CD4-positive, alpha-beta T cell treated with Interferon gamma for 1 hour (primary cell): Measurements from ENCODE around the gene ZSCAN31.
"Not testable (repeated sequence)": the region's sequence is repeated elsewhere in the genome, so short reads cannot be mapped to it uniquely, and the experiment has no call there.

Experiments used
- DNase-seq: peaks from one replicate; pipeline ENCODE4 v3.0.0-alpha.2; 2020

ZSCAN31 gene

DNA sequence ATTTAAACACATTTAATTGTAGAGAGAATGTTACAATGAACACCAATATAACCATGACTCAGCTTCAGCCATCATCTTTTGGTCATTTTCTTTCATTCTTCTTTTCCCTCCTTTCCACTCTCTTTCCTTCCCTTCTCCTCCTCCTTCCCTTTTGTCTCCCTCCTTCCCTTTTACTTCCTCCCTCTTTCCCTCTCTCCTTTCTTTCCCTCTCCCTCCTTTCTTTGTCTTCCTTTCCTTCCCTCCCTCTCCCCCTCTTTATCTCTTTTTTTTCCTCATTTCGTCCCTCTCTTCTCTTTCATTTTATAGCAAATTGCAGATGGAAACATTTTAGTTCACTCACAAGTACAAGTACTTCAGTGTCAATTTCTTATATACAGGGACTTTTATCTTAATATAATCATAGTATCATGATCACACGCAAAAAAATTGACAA, 15.6 kb upstream of the ZSCAN31 start:
- DNase-seq, result no peak

DNA sequence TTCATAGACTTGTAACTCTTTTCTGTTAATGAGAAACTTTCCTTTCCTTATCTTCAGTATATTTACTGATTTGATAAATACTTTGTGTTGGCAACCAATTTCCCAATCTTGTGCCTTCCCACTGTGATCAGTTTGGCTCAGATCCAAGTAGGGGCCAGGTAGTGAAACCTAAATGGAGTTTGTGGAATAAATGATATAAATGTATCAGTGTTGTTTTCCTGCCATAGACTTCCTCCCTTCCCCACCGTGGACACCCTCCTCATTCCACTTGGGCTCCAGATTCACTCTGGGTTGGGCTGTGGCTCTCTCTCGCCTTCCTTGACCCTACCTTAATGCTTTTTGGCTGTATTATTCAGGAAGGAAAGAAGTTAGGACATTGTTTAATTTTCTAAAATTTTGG, 15.1 kb upstream of the ZSCAN31 start:
- no peak for DNase-seq

DNA sequence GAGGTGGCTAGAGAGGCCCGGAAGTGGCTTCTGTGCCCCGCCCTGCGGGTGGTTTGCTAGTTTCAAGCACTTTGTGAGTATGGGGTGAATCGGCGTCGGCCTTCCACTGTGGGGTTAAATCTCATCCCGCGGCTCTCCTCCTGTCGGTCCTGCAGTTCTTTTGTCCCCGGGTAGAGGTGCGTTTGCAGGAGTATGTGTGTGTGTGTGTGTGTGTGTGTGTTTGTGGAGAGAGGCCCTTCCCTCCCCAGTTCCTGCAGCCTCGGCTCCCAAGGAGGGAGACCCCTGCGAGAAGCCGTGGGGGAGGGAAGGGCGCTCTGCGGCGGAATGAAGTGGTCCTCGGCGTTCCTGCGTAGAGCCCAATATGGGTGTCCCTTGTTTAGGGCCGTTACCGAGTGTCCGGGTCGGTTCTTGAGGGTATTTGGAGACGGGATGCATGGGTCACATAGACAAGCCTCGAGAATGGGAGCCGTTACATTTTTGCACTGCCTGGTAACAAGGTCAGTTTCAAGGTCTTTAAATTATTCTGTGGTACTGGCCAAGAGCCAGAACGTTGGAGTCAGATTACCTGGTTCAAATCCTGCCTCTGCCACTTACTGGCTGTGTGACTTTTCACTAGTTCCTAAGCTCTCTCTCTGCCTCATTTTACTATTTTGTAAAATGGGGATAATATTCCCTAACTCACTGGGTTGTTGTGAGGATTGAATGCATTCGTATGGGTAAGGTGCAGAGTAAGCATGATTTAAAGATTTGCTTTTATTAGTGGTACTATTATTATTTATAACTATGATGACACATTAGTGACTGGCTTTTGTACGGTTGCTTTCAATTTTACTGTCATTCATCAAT, 14.2 kb upstream of the ZSCAN31 start, which contains the start of gene ZKSCAN3:
Gene ZKSCAN3, plus strand, starts transcription at position 56 of the 846 bp plus-strand sequence. CDS start 9,640 bp downstream, outside the sequence.
- peak; percentile 81 for DNase-seq

DNA sequence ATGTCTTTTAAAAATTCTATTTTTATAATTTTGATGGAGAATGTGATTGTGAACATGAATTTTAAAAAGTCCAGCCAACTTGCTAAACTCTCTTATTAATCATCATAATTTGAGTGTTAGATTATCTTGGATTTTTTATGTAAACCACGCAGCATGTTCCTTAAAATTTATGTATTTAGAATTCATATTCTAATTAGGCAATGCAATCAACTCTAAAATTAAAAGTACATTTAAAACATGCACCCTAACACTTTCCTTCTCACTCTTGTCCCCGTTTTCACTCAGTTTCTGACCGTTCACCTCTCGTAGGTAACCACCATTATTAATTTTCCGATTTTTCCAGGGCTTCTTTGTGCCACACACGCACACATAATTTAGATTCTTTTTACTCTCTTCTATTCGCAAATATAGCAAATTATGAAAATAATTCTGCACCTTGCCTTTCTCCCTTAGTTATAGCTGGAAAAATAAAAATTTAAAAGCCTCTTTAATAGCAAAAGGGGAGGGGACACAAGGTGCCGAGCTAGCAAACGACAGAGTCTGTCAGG, 13.5 kb upstream of the ZSCAN31 start:
- DNase-seq, result no peak

DNA sequence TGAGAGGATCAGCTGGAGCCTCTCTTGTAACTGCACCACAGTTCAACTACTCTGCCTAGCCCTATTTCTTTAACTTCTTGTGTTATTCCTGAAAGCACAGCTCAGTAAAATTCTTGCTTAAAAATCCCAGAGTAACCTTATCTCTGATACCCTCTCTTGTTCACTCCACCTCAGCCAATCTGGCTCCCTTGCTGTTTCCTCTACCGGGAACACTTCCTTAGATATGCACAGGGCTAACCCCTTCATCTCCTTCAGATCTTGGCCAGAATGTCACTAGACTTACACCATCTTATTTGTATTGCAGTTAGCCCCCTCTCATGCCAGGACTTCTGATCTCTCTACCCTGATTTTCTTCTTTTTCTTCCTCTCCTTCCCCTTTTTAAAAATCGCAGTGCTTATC, 11.2 kb upstream of the ZSCAN31 start:
- no peak for DNase-seq

DNA sequence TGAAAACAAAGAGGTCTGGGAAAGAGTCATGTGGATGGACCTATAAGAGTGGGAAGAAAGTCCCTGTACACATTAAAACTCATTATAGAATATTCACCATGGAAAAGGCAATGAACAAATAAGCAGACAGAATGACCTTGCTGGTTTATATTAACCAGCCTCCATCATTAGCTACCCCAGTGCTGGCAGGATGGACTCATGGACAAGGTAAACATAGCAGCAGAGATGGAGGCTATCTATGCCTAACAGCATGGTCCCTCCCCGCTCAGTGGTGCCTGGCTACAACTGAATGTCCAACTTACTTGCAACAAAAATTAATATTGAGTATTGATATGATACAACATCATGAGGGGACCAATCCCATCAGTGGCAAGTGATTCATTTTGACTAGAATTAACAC, 9.3 kb upstream of the ZSCAN31 start:
- no peak for DNase-seq

DNA sequence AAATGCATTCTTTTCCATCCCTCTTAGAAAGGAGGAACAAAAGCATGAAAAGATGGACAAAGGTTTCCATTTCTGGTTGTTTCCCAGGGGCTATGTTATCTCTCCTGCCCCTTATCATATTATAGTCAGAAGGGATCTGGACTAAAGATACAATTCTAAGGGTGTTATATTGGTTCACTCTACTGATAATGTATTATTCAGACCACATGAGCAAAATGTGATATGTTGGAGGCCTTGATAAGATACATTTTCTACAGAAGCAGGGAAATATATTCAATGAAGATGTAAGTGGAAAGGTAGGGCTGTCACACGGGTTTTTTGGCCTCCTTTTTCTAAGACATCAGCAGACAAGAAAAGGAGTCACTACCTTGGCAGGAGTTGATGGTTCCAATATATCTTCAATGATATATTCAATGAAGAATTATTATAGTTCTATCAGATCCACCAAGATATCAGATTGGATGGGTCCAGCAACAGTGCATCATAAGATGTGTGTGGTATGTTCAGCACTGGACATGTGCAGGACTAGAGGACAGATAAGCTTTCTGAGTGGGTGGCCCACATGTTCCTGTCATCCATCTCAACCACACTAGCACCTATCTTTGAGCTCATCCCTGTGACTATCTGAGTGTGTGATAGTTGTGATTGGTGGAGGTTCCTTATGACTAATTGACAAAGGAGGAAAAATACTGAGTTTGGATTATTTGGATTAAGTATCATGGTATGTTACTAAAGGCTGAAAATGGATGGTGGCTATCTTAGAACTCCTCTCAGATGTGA, 8.1 kb upstream of the ZSCAN31 start:
- DNase-seq, result no peak

DNA sequence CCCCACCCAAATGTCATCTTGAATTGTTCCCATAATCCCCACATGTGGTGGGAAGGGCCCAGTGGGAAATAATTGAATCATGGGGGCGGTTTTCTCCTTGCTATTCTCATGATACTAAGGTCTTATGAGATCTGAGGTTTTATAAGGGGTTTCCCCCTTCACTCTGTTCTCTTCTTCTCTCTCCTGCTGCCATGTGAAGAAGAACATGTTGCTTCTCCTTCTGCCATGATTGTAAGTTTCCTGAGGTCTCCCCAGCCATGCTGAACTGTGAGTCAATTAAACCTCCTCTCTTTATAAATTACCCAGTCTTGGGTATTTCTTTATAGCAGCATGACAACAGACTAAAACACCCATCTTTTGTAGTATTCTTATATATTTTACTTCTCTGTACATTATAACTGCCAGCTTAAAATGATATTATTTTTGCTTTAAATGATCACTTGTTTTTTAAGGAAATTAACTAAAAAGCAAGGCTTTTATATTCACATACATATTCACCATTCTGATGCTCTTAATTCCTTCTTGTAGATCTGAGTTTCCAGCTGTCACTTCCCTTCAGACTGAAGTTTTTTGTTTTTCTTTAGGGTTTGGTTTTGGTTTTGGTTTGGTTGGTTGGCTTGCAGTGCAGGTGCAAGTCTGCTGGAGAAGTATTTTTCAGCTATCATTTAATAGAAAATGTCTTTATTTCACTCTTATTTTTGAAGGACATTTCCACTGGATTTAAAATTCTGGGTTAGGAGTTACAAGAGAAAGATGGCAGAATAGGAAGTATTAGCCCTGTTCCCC, 4.6 kb upstream of the ZSCAN31 start:
- DNase-seq, result no peak

DNA sequence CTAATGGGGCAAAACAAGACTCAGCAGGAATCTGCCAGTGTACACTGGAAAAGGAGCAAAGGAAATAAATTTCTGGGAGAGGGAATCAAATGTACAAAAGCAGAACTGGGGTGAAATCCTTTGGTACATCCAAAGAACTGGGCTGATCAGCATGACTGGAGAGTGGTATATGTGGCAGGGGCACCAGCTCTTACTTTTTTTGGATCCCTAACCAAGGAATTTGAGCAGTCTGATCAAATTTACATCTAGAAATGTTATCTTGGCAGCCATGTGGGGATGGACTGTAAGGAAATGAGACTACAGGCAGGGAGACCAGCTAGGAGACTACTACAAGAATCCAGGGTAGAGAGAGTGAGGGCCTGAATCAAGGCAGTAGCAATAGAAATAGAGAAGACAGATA, 1.2 kb upstream of the ZSCAN31 start:
- DNase-seq, result no peak

DNA sequence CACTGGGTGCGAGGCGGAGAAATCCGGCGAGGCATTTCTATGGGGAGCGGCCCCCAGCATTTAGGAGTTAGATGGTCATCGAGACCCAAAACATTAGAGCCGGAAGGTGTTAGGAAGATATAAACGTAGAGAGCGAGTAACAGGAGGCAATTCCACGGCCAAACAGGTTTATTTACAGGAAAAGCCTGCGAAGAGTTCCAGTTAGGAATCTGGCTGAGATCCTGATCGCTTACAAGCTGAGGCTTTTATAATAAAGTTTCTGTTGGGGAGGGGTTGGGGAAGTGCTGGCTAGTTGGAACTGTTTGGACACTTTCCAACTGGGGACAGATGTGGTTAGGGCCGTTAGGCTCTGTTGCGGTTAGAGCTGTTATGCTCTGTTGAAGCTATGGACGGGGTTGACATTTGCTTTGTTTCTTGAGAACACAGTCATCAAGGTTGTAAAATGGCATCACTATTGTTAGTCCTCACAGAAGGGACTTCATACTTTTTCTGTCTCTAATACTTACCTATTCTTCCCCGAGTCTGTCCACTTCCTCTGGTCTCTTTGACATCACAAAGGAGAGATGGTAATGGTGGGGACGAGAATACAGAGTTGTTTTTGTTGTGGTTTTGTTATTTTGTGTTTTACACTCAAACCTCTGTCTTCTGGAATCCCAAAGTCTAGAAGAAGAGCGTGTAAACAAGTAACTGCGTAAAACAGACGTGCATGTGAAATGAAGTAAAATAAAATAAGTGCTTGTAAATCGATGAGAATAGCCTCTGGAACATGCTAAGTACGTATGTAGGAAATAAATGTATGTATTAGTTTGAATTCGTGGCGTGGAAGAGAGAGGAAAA, 554 bp upstream of the ZSCAN31 start:
- DNase-seq, result no peak

DNA sequence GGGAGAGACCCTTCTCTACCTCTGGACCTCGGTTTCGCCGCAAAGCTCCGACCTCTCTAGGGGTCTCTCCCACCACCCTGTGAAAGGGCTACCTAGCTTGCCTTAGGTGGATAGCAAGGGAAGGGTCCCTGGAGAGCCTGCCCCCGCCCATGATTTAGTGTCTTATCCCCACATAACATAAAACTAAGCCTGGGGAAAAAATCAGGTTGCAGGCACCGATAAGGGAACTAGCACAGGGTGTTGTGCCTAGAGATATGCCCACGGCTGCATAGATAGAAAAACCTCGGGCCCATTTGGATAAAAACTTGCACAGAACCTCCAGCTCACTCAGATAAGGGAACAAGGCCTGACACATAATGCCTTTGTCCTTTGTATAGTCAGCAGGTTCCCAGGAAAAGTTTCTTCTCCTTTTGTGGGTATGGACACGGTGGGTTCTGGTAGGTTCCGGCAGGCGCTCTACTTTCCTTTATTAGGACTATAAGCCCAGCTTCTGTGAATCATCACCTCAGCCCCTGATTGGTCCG, 846 bp downstream of the ZSCAN31 start:
- DNase-seq, result no peak

DNA sequence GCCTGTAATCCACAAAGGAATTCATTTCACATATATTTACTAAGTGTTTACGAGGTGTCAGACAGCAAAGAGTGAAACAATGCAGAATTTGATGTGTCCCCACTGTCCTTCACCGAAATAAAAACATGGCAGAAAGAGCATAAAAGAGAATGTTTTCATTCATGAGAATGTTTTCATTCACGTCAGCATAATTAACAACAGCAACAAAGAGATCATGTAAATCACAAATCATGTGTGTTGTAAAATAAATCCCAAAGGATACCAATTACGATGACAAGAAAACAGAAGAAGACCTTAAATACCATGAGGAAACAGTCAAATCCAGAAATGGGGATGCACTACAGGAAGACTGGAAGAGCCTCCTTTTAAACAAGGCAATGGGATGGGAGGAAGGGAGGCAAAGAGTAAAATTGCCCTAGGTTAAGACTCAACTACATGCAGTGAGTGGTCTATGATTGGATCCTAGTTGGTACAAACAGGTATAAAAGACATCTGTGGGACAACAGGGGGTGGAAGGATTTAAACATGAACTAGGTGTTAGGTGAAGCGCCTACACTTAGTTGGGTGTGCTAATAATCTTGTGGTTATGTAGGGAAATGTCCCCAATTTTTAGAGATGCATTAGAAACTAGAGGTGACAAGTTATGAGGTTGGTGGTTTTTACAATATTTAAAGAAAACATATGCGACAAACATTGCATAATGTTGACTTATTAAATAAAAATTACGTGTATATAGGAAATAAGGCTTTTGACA, 1.5 kb downstream of the ZSCAN31 start:
- no peak for DNase-seq

DNA sequence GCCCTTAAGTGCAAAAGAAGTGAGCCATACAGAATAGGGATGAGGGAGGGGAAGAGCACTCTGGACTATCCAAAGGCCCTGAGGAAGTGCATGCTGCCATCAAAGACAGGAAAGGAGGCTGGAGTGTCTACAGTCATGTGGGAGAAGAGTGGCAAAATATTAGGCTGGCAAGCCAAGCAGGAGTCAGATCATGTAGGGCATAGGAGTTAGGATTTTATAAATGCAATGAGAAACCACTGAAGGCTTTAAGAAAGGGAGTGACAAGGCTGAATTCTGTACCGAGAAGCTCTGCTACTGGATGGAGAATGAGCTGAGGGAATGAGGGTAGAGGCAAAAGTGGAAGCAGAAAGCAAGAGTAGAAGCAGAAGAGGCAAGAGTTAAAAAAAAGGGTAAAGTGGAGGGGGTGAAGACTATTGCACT, 2.3 kb downstream of the ZSCAN31 start:
- no peak for DNase-seq

DNA sequence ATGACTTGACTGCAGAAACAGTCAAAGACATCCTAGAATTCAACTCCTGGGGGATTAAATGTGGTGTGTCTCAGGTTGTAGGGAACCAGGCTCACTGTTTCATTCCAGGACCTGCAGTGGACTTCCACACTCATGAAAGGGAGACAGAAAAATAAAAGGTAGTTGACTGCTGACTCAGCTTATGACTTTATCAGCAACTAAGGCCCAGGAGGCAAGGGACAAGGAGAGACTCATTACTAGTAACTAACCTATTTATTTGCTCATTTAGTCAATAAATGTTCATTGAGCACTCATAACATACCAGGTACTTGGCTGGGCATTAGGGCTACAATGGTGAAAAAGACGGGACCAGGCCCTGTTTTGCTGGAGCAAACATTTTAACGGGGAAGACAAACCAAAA, 2.9 kb downstream of the ZSCAN31 start:
- DNase-seq, result no peak

DNA sequence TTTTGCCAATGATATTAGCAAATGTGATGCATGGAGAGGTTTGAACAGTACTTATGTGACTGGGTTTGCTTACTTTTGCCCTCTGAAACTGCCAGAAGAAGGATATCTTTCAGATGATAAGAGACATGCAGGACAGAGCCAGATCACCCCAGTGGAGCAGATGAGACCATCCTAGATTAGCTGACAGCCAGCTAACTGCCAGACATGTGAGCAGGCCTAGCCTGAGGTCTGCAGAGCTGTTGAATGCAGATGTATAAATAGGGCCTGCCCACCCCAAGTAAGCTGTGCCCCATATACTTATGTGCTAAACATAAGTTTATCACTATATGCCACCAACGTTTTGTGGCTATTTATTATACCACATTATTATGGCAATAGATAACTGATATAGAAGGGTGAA, 5.9 kb downstream of the ZSCAN31 start:
- no peak for DNase-seq

DNA sequence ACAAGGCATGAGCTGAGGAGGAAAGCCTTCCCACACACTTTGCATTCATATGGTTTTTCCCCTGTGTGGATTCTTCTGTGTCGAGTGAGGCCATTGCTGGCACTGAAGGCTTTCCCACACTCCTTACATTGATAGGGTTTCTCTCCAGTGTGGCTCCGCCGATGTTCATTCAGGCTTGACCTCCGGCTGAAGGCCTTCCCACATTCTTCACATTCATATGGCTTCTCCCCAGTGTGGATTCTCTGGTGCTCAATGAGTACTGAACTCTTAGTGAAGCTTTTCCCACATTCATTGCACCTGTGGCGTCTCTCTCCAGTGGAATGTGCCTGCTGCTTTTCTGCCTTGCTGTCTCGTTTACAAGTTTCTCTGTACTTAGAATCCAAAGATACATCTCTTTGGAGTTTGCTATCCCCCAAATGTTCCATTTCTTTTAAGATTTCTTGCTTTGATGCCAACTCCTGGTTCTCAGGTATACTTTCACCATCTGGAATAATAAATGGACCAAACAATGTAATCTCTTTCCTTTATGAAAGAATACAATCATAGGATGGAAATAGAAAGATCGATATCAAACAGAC, 9.5 kb downstream of the ZSCAN31 start:
- DNase-seq, result no peak

DNA sequence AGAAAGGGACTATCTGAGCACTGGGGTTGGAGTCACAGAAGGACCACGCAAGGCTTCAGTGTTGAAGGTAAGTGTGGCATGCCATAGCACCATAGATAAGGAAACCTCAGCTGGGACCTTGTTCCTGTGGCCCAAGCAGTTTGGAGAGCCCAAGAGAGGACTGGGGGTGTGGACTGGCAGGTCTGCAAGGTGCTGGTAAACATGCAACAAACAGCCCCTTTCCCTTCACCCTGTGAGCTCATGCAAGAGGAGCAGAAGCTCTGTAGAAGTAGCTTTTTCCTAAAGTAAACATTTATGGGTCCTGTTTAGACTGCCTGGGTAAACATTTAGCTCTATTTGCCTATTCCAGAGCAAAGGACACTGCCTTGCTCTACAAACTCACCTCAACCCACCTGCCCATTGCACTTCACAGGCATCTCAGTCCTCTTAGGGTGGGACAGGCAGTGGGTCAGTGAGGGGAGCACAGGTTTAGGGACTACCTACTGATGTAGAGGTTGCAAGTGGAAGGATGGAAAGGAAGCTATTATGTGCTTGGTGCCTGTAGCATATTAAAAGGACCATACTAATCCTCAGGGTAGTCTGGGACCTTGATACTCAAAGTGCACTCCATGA, 12.0 kb downstream of the ZSCAN31 start:
- DNase-seq, result no peak

DNA sequence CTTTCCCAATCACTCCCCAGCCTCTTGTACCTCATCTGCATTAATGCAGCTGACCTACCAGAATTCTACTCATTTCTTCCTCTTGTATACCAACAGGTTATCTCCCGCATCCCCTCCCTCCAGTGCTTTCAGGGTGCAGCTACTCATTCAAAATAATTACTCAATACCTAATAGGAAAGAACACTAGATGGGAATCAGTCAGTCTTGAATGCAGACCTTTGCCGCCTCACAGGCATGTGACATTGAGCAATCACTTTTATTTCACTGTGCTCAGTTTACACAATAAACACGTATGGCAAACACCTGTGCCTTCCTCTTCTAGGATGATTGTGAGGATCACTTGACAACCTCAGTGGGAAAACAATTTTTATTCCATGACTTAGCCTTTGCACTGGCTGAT, 13.3 kb downstream of the ZSCAN31 start:
- DNase-seq, result no peak

DNA sequence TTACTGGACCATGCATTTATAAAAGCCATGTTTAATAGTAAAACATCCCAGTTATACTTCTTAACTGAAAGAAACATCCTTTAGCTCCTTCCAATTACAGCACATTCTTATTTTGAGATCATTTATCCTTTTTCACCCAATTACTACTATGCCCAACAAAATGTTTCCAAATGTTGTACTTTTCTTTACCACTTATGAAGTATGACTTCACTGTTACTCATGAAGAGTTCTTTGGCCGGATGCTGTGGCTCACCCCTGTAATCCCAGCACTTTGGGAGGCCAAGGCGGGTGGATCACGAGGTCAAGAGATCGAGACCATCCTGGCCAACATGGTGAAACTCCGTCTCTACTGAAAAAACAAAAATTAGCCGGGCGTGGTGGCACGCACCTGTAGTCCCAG, 18.1 kb downstream of the ZSCAN31 start:
- DNase-seq, result not testable (repeated sequence)

DNA sequence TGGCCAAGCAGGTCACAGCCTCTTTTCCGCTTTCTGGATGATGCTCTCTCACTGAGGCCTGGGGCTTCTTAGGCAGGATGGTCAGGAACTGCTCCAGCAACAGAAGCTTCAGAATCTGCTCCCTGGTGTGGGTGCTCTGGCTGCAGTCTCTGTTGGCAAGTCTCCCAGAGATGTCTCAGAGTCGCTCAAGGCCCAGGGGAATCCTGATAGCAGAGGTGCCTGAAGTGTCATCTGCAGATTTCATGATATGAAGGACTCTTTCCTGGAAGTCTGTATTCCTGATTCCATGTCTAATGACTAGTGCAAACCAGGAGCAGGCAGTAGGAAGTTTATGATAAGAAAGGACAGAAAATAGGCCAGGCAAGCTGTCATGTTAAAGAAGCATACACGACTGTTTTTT, 20.3 kb downstream of the ZSCAN31 start:
- no peak for DNase-seq
